AG04450 (cell line): ENCODE data around the gene GAB4. TPM values are rescaled to one million over a fixed set of nuclear protein-coding genes. Genes with fewer than 3 reads are reported as not detected.

Source experiments
- CTCF ChIA-PET: fragments of 300-600, 350-600 bp; formaldehyde crosslinking; extraction: SDS; loops from one replicate; lab custom pipeline; 2022; ENCODE audit warnings: antibody characterized with exemption, inconsistent platforms; lab: Charles Lee
- POLR2A ChIA-PET: fragments of 350-600 bp; formaldehyde crosslinking; extraction: SDS; loops from one replicate; lab custom pipeline; 2021; ENCODE audit warnings: antibody characterized with exemption, inconsistent platforms; lab: Yijun Ruan, JAX
- DNase-seq: peaks from one replicate; pipeline ENCODE4 v3.0.0-alpha.2; 2011; ENCODE audit warnings: low read depth, low spot score
- H3K27ac ChIP-seq: one replicate; pipeline ENCODE4 v1.5.1; 2012; ENCODE audit warnings: low read depth, low read length, control low read depth
- H3K27me3 ChIP-seq: one replicate; pipeline ENCODE4 v1.6.0; 2012; ENCODE audit warnings: low read length; ENCODE audit not compliant: control insufficient read depth, insufficient read depth
- H3K4me3 ChIP-seq: 2 replicates; pipeline ENCODE4 v1.5.1; 2011; ENCODE audit warnings: mild to moderate bottlenecking, low read depth, low read length, control low read depth
- H3K9me3 ChIP-seq: 2 replicates; pipeline ENCODE4 v1.5.1; 2012; ENCODE audit warnings: low read length; ENCODE audit not compliant: control insufficient read depth, insufficient read depth
- polyA plus RNA-seq: library from polyadenylated mRNA; depleted of rRNA; stranded (reverse); fragments of >200 nt; gene quantifications from 2 replicates; pipeline ENCODE4 v1.2.3, GENCODE V29; 2011
- TF ChIP-seq, protein P1 (sequence below): IDR thresholded peaks from 2 replicates; pipeline ENCODE4 v1.5.1; 2011; ENCODE audit warnings: low read depth, low read length, control low read depth, inconsistent platforms

Gene GAB4
- polyA plus RNA-seq, 1 experiment = not detected

- H3K9me3 ChIP-seq = peaks cover 94% of the 10 kb centered on the region
- no peak overlapping the region for H3K27ac ChIP-seq
- ChIA-PET CTCF (no interaction called here), POLR2A (no interaction called here)
- no peaks in the 10 kb centered on the region for H3K27me3 ChIP-seq
- DNase-seq = no peak
- TF ChIP-seq, protein P1, sequence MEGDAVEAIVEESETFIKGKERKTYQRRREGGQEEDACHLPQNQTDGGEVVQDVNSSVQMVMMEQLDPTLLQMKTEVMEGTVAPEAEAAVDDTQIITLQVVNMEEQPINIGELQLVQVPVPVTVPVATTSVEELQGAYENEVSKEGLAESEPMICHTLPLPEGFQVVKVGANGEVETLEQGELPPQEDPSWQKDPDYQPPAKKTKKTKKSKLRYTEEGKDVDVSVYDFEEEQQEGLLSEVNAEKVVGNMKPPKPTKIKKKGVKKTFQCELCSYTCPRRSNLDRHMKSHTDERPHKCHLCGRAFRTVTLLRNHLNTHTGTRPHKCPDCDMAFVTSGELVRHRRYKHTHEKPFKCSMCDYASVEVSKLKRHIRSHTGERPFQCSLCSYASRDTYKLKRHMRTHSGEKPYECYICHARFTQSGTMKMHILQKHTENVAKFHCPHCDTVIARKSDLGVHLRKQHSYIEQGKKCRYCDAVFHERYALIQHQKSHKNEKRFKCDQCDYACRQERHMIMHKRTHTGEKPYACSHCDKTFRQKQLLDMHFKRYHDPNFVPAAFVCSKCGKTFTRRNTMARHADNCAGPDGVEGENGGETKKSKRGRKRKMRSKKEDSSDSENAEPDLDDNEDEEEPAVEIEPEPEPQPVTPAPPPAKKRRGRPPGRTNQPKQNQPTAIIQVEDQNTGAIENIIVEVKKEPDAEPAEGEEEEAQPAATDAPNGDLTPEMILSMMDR = no peak
- H3K4me3 ChIP-seq = no peak overlapping the region
Observed at GRCh38 chr22:16963189-16963945, 44.7 kb downstream of the GAB4 start.

DNA sequence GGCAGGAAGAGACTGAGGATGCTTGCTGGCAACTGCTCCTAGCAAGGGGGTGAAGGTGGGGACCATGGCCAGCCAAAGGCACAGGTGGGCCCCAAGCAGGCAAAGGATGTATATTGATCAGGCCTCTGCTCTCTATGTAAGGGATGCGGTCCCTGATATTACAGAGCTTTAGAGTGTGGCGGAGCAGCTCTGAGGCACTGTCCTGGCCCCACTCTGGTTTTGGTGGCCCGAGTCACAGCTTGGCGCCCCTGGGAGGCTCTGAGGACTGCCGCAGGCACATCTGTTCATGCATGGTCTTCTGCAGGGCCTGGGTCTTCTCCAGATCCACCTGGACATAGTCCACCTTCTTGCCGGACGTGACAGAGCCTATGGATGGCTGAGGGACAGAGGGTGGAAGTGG is 45.5 kb downstream of the GAB4 start:
- TF ChIP-seq, protein P1 = no peak
- Histone ChIP-seq H3K27me3 (no peaks in the 10 kb centered on the region), H3K9me3 (peaks cover 94% of the 10 kb centered on the region), H3K4me3 (no peak overlapping the region), H3K27ac (no peak overlapping the region)
- CTCF ChIA-PET = no interaction called here
- POLR2A ChIA-PET = no interaction called here
- no peak for DNase-seq

- H3K27ac ChIP-seq = no peak overlapping the region
- ChIA-PET CTCF (no interaction called here), POLR2A (no interaction called here)
- H3K4me3 ChIP-seq = no peak overlapping the region
- peaks cover 92% of the 10 kb centered on the region for H3K9me3 ChIP-seq
- no peaks in the 10 kb centered on the region for H3K27me3 ChIP-seq
- DNase-seq = no peak
- TF ChIP-seq, protein P1 = no peak
Observed at GRCh38 chr22:16961477-16962186, 46.4 kb downstream of the GAB4 start.

DNA sequence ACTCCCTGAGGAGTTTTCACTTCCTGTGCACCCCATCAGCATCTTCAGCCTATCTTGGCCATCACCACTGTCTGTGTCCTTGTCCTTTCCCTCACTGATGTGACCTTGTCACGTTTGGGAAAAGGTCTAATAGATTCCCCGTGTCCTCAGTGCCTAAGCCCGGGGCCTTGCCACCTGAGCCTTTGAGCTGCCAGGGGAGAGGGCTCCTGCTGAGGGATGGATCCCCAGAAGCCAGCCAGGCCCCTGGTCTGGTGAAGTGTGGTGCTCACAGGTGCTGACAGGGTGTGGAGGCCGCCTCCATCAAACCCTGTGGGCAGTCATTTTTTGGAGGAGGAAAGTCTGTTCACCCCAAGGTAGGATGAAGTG is 47.2 kb downstream of the GAB4 start:
- no peak overlapping the region for H3K27ac ChIP-seq
- H3K4me3 ChIP-seq = no peak overlapping the region
- POLR2A ChIA-PET = no interaction called here
- peaks cover 92% of the 10 kb centered on the region for H3K9me3 ChIP-seq
- no peak for DNase-seq
- TF ChIP-seq, protein P1 = no peak
- CTCF ChIA-PET = no interaction called here
- no peaks in the 10 kb centered on the region for H3K27me3 ChIP-seq

DNA sequence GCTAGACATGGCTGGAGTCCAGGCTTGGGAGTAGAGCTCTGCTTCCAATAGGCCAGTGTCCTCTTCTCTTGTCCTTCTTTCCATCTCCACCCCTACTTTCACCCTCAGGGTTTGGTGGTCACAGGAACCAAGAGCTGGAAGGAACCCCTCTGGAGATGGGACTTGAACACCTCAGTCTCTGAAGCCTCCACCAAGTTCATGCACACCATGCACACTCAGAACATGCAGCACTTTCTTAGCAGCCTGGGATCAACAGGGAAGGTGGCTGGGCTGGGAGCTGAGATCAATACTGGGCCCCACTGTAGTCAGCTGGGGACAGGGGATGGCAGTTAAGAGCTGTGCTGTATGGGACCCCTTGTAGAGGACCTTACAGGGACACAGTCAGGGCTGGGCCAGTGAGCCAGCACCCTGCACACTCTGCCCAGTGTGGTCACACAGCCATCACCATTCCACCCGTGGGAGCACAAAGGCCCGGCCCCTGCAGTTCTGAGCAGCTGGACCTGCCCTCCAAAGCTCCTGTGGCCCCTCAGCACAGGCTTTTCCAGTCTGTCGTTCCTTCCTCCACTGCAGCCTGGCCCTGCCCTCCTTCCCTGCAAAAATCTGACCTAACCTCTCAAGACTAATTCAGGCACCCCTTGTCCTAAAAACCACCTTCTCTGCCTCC is 47.7 kb downstream of the GAB4 start:
- Histone ChIP-seq H3K4me3 (no peak overlapping the region), H3K9me3 (peaks cover 91% of the 10 kb centered on the region), H3K27me3 (no peaks in the 10 kb centered on the region), H3K27ac (no peak overlapping the region)
- POLR2A ChIA-PET = no interaction called here
- DNase-seq = no peak
- CTCF ChIA-PET = no interaction called here
- TF ChIP-seq, protein P1 = no peak
